Endometrial microvascular endothelial cells (primary cell): ENCODE measurements around the gene GPER1. TPM values are rescaled to one million over a fixed set of nuclear protein-coding genes. Genes with fewer than 3 reads are reported as not detected.

Experiments
- in situ Hi-C: cut with HindIII; loops from 2 replicates; pipeline ENCODE4 v1.10.0; 2017; ENCODE audit warnings: low sequenced_read_pairs, low pct_unique_long_range_greater_than_20kb; ENCODE audit errors: inconsistent ontology term
- total RNA-seq: library from RNA; depleted of rRNA; stranded (reverse); fragments of >200 nt; gene quantifications from one replicate; pipeline ENCODE4 v1.2.3, GENCODE V29; 2015; ENCODE audit errors: inconsistent ontology term

GPER1 gene
- total RNA-seq, 1 donor from 2014 or later = 0.28 TPM

DNA sequence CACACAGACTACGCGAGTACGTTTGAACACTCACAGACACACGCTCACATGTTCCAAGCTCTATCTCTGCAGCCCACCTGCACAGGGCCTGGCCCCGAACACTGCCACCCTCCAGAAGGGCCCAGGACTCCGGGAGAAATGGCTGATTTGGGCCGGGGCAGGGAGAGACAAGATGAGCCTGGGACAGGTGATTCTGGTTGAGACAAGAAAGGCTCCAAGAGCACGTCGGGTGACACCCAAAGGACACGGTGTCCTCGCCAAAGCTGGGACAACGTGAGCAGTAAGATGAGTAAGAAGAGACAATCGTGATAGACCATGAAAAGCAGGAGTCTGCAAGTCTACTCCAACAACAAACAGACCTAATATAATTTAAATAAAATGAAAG is 9.2 kb downstream of the GPER1 start:
- in situ Hi-C loops = no loop called here

- in situ Hi-C loops = no loop called here
Observed at GRCh38 chr7:1098243-1099153, 10.6 kb downstream of the GPER1 start.

- in situ Hi-C loops = no loop called here
Observed at GRCh38 chr7:1099154-1099542, 11.2 kb downstream of the GPER1 start.

- in situ Hi-C loops = no loop called here
Observed at GRCh38 chr7:1099637-1100036, 11.7 kb downstream of the GPER1 start.

- in situ Hi-C loops = no loop called here
Observed at GRCh38 chr7:1100386-1100785, 12.5 kb downstream of the GPER1 start.

GRCh38 chr7:1100834-1101562 is 13.1 kb downstream of the GPER1 start:
- in situ Hi-C loops = no loop called here

DNA sequence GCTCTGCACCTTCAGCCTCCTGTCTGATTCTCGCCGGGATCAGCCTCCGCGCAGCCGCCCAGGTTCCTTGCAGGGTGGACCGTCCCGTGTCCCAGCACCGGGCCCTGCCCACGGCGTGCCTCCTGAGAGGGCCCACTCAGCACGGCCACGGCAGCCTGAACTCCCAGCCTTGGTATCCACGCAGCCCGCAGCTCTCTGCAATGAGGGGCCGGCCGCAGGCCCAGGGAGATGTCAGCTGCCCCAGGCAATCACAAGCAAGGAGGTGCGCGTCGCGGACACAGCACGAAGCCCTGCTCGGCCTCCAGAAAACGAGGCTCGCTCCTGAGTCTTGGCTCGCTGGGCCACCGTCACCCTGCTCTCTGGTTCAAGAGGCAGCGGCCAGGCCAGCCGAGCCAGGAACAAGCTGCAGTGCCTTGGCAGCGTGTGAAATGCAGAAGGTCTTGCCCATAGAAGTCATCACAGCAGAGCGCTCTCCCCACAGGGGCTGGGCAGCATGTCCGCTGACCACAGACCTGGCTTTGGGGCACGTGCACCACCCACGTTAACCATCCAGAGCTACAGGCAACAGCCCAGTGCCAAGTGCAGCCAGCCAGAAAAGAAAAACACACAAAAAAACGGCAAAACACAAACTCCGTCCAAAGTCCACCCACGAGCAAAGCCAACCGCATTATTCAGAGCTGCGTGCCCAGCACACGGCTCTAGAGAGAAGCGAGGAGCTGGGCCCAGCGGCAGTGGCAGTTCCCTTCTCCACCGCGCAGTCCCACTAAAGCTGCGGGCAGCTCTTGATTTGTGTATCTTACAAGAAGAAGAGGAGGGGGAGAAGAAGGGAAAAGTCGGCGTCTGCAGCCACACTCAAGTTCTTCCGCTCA is 13.9 kb downstream of the GPER1 start:
- in situ Hi-C loops = no loop called here

DNA sequence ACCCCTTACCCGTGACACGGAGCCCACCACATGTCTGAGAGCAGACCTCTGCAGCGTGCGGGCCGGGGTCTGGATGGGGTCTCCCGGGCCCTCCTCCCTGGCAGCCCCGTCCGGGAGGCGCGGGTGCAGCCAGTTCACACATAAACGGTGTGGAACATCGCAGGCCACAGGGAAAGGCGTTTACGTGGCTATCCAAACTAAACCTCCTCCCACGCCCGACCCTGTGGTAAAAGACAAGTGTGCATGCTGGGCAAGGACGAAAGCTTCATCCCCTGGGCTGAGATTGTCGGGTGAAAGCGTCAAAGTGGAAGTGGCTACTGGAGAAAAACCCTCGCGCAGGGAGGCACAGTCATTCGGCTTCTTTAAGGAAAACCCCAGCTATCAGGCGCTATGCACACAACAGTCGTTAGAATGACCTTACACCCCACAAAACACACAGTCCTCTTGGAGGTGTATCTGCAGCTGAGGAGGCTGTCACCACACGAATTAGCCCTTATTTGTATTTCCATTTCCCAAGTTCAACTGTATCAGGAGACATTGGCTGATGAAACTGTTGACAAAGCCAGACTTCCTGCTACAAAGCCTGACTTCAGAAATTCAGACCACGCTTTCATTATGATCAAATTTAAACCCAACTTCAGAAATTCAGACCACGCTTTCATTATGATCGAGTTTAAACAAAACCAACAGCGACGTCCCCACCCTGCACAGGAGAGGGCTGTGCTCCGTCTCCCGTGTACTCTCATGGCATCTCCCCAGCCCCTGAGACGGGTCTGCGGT is 15.3 kb downstream of the GPER1 start:
- in situ Hi-C loops = no loop called here

DNA sequence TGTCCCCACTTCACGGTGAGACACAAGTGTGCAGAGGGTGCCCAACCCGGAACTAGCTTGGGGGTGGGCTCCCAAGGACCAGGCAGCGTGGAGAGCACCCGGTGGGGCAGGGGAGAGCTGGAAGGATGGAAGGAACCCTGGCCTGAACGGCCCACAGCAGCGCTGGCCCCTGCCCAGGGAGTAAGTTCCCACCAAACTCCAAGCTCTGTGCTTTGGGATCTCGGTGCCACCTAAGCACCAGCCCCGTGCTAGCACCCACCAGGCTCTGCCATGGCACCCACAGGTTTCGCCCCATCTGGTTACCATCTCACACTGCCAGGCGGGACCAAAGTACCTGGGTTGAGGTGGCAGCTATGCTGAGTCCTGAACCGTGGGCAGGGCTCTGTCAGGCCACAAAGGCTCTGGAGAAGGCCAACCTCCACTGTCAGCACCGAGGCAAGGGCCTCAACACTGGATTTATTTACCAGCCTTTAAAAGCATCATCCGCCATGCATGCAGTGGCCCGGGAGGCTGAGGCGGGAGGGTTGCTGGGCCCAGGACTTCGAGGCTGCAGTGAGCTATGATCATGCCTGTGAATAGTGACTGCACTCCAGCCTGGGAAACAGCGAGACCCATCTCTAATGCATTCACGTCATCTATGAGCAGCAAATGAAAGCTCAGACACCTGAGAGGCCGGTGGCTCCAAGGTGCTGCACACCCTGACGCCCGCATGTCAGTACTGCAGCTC is 16.0 kb downstream of the GPER1 start:
- in situ Hi-C loops = no loop called here

DNA sequence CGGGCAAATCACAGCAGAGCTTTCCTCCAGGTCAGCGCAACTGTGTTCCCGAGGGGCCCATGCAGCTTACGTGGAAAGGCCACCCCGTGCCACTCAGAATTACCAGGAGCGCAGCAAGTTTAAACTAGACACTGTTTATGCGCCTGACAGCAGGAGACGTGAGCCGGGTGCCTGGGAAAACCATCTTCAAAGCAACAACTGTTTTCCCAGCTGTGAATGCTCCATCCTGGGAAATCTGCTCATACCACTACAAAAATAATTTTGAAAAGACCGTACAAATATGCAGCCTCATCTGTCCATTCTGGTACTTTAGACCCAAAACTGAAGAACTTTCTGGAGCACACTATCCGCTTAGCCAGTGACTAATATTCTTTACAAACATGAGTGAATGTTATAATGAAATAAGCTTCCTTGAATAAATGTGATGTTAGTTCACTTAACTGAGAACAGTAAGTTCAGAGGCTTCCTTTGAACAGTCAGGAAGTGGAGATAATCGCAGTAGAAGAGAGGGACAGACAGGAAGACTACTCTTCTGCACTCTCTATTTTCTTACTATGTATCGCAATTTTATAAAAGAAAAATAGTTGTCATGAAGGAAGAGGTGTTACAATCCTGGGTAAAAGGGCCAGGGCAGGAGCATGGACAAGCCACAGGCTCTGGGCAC is 16.7 kb downstream of the GPER1 start:
- in situ Hi-C loops = no loop called here

DNA sequence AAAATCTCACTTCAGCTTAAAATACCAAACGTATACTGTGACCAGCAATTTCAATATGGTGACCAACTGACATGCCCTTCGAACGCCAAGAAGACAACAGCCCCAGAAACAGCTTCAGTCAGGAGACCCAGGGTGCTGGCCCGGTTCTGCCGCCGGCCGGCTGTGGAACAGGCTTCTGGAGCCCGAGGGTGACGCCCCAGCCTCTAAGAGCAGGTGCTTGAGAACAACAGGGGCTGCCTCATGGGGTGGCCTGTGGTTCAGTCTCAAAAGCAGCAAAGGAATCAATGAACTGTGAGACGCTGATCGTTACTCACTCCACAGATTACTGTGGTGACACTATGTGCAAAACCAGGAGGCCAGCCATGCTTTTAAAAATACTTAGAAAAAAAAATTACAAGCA is 17.3 kb downstream of the GPER1 start:
- in situ Hi-C loops = no loop called here

DNA sequence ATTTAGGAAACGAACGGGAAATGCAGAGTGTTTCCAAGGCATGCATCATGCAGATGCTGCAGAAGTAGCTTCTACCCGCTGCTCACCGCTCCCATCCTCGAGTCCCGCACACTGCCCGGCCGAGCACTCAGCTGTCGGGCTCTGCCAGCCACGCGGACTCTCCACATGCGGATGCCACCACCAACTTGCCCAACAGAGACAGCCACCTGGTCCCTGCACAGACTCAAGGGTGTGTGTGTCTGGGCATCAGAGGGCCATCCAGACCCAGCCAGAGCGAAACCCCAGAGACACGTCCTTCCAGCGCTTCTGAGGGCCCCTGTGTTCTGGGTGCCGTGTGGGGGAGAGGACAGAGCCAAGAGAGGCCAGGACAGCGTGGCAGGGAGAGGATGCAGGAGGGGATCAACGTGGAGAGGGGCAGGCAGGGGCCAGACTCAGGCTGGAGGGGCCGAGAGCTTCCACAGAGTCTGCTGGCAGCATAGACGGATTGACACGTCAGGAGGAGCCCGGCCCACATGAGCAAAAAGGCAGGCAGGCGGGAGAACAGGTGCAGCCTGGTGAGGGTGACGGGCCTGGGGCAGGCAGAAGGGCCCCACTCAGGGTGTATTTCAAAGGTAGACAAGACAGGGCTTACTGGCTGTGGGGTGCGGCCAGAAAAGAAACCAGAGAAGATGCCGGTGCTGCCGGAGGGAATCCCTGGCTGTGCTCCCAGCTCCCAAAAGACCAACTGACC is 18.3 kb downstream of the GPER1 start:
- in situ Hi-C loops = no loop called here

- in situ Hi-C loops = no loop called here
Observed at GRCh38 chr7:1106793-1107421, 19.0 kb downstream of the GPER1 start.

DNA sequence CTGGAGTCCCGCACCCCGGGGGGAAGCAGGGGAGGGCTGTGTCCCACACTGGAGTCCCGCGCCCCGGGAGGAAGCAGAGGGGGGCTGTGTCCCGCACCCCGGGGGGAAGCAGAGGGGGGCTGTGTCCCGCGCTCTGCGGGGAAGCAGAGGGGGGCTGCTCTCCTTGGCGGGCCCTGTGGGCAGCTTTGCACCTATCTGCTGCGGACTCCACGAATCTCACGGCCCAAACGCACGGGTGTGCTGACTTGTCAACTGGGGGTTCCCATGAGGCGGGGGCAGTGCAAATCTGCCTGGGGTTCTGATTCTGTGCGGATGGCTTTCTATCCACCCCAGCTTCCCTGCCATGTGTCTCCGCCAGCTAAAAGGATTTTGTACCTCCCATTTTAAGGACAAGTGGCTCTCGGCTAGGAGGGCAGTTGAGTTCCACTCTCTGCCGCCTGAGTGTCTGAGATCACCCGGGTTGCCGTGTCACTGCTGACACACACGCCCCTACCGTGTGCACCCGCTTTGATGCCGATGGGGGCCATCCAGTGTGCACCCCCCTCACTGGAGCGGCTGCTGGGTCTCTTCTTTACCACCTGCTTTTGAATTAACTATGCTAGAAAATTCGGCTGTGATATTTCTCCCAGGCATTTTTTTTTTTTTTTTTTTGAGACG is 20.5 kb downstream of the GPER1 start:
- in situ Hi-C loops = no loop called here

GRCh38 chr7:1109581-1110310 is 21.8 kb downstream of the GPER1 start:
- in situ Hi-C loops = no loop called here
